K562 (cell line): ENCODE measurements around the gene ZNF213. TPM values are rescaled to one million over a fixed set of nuclear protein-coding genes. Genes with fewer than 3 reads are reported as not detected.

ENCODE experiments used
- BMI1 ChIP-seq: fragments of 150-350 bp; IDR thresholded peaks from 2 replicates; pipeline ENCODE4 v1.6.1; 2014; ENCODE audit warnings: low read length
- CBX2 ChIP-seq: fragments of 200-600 bp; sonication (generic); IDR thresholded peaks from one replicate; pipeline ENCODE4 v1.6.1; 2012; ENCODE audit warnings: mild to moderate bottlenecking, low read length, inconsistent platforms; ENCODE audit not compliant: insufficient read depth, poor library complexity, severe bottlenecking
- GABPA ChIP-seq: fragments of 200-800 bp; sonication (Bioruptor generic); conservative IDR thresholded peaks from 2 replicates; pipeline ENCODE4 v1.6.1; 2016; ENCODE audit warnings: low read depth, missing genetic modification characterization, missing compliant biosample characterization
- HNRNPH1 ChIP-seq: fragments of 200-400 bp; formaldehyde crosslinking; optimal IDR thresholded peaks from 2 replicates; pipeline ENCODE3; 2017; ENCODE audit warnings: low read depth, mild to moderate bottlenecking, low read length, moderate library complexity
- KDM2B ChIP-seq: fragments of 250-450 bp; sonication (Bioruptor Pico); IDR thresholded peaks from 2 replicates; pipeline ENCODE4 v1.8.0; 2021; ENCODE audit warnings: mild to moderate bottlenecking, moderate library complexity
- MNT ChIP-seq, 2 experiments: fragments of 450-650 bp; conservative IDR thresholded peaks; 2 replicates each; pipeline ENCODE4 v1.6.1; 2017; ENCODE audit warnings: mild to moderate bottlenecking in 2 of 2, moderate library complexity in 2 of 2
- MYNN ChIP-seq, 2 experiments: sonication (generic); formaldehyde crosslinking in 1 of 2; IDR thresholded peaks; 2 replicates each; pipeline versions ENCODE4 v1.5.0 to v1.6.1; 2016 to 2020; ENCODE audit warnings: antibody characterized with exemption in 1 of 2, missing genetic modification reagents in 1 of 2
- RUNX1 ChIP-seq: sonication (generic); IDR thresholded peaks from 2 replicates; pipeline ENCODE4 v1.6.1; 2016; ENCODE audit warnings: antibody characterized with exemption, low read depth
- SMARCE1 ChIP-seq: fragments of 450-650 bp; IDR thresholded peaks from 2 replicates; pipeline ENCODE4 v1.7.1; 2016; ENCODE audit warnings: mild to moderate bottlenecking
- TGIF2 ChIP-seq: sonication (generic); formaldehyde crosslinking; IDR thresholded peaks from 2 replicates; pipeline ENCODE4 v1.8.1; 2022; ENCODE audit warnings: mild to moderate bottlenecking, missing genetic modification reagents, moderate library complexity
- ZNF133 ChIP-seq: fragments of 250-450 bp; sonication (Bioruptor Pico); IDR thresholded peaks from 2 replicates; pipeline ENCODE4 v1.4.0; 2020; ENCODE audit warnings: mild to moderate bottlenecking
- ZNF253 ChIP-seq: fragments of 250-450 bp; sonication (Bioruptor Pico); conservative IDR thresholded peaks from 2 replicates; pipeline ENCODE4 v1.6.1; 2021; ENCODE audit warnings: mild to moderate bottlenecking
- ZNF263 ChIP-seq: sonication (generic); formaldehyde crosslinking; IDR thresholded peaks from 2 replicates; pipeline ENCODE4 v1.8.0; 2022; ENCODE audit warnings: mild to moderate bottlenecking, missing genetic modification reagents, borderline replicate concordance
- polyA plus RNA-seq, 8 experiments: library from polyadenylated mRNA; depleted of rRNA in 4 of 8; stranded (reverse) in 5 of 8; unstranded in 3 of 8; fragments of >200 nt; fragmentation: Nextera tagmentation in 2 of 8; fragmentation: Illumina TruSeq in 1 of 8; extraction: Ambion mirVana in 2 of 8; extraction: Trizol in 1 of 8; gene quantifications; 2 replicates each; pipeline versions ENCODE4 v1.2.1 to v1.2.3, GENCODE V29; 2011 to 2014; ENCODE audit warnings: inconsistent platforms in 1 of 8, missing spikeins in 1 of 8
- total RNA-seq, 7 experiments: library from RNA; depleted of rRNA in 6 of 7; stranded (reverse); fragments of >200 nt in 6 of 7; fragmentation: Illumina TruSeq in 2 of 7; extraction: Trizol in 2 of 7; gene quantifications; 2 replicates each; pipeline versions ENCODE4 v1.2.1 to v1.2.3, GENCODE V29; 2011 to 2021; ENCODE audit warnings: low replicate concordance in 1 of 7
- TF ChIP-seq, protein P1 (sequence below), 2 experiments: fragments of 450-650 bp; formaldehyde crosslinking in 1 of 2; IDR thresholded peaks; 2 replicates each; pipeline versions ENCODE4 v1.4.0 to v1.6.1; 2014 to 2020; ENCODE audit warnings: mild to moderate bottlenecking in 2 of 2, borderline replicate concordance in 1 of 2, low read depth in 1 of 2
- TF ChIP-seq, protein P2 (sequence below), 2 experiments: fragments of 450-650 bp in 1 of 2; sonication (generic) in 1 of 2; formaldehyde crosslinking in 1 of 2; IDR thresholded peaks in 1 of 2; conservative IDR thresholded peaks in 1 of 2; 2 replicates each; pipeline versions ENCODE4 v1.6.1 to v1.8.1; 2016 to 2023; ENCODE audit warnings: mild to moderate bottlenecking in 2 of 2, moderate library complexity in 2 of 2, inconsistent platforms in 1 of 2, missing genetic modification reagents in 1 of 2

Gene ZNF213
- total and polyA plus RNA-seq, 9 of the 15 experiments (the other 6 are each of a cell fraction or from before 2014, with no cell fraction given) = 0.49 to 10.0 (median 1.8) TPM

GRCh38 chr16:3123986-3124886 is 10.6 kb upstream of the ZNF213 start (continued):
- no peak for TF ChIP-seq CBX2
- TF ChIP-seq BMI1 = peak; percentile 86
- TF ChIP-seq, protein P1, sequence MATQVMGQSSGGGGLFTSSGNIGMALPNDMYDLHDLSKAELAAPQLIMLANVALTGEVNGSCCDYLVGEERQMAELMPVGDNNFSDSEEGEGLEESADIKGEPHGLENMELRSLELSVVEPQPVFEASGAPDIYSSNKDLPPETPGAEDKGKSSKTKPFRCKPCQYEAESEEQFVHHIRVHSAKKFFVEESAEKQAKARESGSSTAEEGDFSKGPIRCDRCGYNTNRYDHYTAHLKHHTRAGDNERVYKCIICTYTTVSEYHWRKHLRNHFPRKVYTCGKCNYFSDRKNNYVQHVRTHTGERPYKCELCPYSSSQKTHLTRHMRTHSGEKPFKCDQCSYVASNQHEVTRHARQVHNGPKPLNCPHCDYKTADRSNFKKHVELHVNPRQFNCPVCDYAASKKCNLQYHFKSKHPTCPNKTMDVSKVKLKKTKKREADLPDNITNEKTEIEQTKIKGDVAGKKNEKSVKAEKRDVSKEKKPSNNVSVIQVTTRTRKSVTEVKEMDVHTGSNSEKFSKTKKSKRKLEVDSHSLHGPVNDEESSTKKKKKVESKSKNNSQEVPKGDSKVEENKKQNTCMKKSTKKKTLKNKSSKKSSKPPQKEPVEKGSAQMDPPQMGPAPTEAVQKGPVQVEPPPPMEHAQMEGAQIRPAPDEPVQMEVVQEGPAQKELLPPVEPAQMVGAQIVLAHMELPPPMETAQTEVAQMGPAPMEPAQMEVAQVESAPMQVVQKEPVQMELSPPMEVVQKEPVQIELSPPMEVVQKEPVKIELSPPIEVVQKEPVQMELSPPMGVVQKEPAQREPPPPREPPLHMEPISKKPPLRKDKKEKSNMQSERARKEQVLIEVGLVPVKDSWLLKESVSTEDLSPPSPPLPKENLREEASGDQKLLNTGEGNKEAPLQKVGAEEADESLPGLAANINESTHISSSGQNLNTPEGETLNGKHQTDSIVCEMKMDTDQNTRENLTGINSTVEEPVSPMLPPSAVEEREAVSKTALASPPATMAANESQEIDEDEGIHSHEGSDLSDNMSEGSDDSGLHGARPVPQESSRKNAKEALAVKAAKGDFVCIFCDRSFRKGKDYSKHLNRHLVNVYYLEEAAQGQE (IDR thresholded peaks at IDR 0.05; ENCODE audit: borderline replicate concordance) = peak; percentile 55
- TF ChIP-seq, protein P1 (CRISPR knock-in tag; IDR thresholded peaks at IDR 0.05; ENCODE audit: low read depth) = no peak
- no peak for TF ChIP-seq HNRNPH1
- peak; percentile 94 for TF ChIP-seq GABPA (tag)
- TF ChIP-seq KDM2B (CRISPR knock-in tag) = 0 out of 2 replicates have a peak, but pooled peaks have one; percentile 13
- TF ChIP-seq SMARCE1 = peak; percentile 53; the same call in 1 of the 2 replicates
- TF ChIP-seq, protein P2, sequence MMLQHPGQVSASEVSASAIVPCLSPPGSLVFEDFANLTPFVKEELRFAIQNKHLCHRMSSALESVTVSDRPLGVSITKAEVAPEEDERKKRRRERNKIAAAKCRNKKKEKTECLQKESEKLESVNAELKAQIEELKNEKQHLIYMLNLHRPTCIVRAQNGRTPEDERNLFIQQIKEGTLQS (IDR thresholded peaks at IDR 0.05) = no peak
- TF ChIP-seq, protein P2 (CRISPR knock-in tag; conservative IDR thresholded peaks at IDR 0.05) = 0 out of 2 replicates have a peak, but pooled peaks have one; percentile 65
- no peak for TF ChIP-seq ZNF253 (CRISPR knock-in tag)
- TF ChIP-seq MNT (conservative IDR thresholded peaks at IDR 0.05) = peak in 1 of 2 experiments; percentile 87
- TF ChIP-seq ZNF263 (CRISPR knock-in tag) = peak; percentile 29; the same call in 1 of the 2 replicates
- TF ChIP-seq ZNF133 (CRISPR knock-in tag) = no peak
- 0 out of 2 replicates have a peak, but pooled peaks have one; percentile 43 for TF ChIP-seq RUNX1
- peak; percentile 55; the same call in 1 of the 2 replicates for TF ChIP-seq MYNN (IDR thresholded peaks at IDR 0.05)
- no peak for TF ChIP-seq MYNN (CRISPR knock-in tag; IDR thresholded peaks at IDR 0.05)
- peak; percentile 55; the same call in 1 of the 2 replicates for TF ChIP-seq TGIF2
